Muscle of arm (tissue), 14 donors: ENCODE data around the gene ADGRE3. TPM values are rescaled to one million over a fixed set of nuclear protein-coding genes. Genes with fewer than 3 reads are reported as not detected.
A peak's percentile ranks its signal among the peaks of the same experiment; 100 is the strongest.

ENCODE experiments used
- DNase-seq: peaks from one replicate; pipeline ENCODE4 v3.0.0-alpha.2; 2013
- long read RNA-seq, 11 donors: transcript quantifications; one replicate each; lab custom pipeline, GENCODE V29; 2026
- polyA plus RNA-seq, 12 donors: library from polyadenylated mRNA; unstranded; fragments of 120-200 nt; gene quantifications; one replicate each; pipeline ENCODE4 v1.2.1, GENCODE V29; 2013; ENCODE audit not compliant: insufficient read length in 12 of 12

ADGRE3 gene
- under 1 TPM in 5 of 12 donors, not detected in 7; 0.09 to 0.70 (median 0.16) TPM for polyA plus RNA-seq
- long read RNA-seq, donor 1: 0 reads
- long read RNA-seq, donor 2, partial matches to known transcripts: 6 of 6 reads
- long read RNA-seq, donor 2, other reads (novel, unspliced or antisense): 0 of 6 reads
- long read RNA-seq, donor 3: 0 reads
- long read RNA-seq, donor 4: 0 reads
- long read RNA-seq, donor 5: 0 reads
- long read RNA-seq, donor 6: 0 reads
- long read RNA-seq, donor 7: 0 reads
- long read RNA-seq, donor 8: 0 reads
- long read RNA-seq, donor 9: 0 reads
- long read RNA-seq, donor 10: 0 reads
- long read RNA-seq, donor 11: 0 reads

- DNase-seq: no peak
Measured at GRCh38 chr19:14674764-14675163, at the start of gene ADGRE3. TSS of gene ADGRE3 (minus strand) at chr19:14674844. CDS start at chr19:14674770, 74 bp downstream.

GRCh38 chr19:14722127-14722526 lies 47.5 kb upstream of the ADGRE3 start:
- no peak for DNase-seq

- no peak for DNase-seq
Measured at GRCh38 chr19:14719162-14719561, 44.5 kb upstream of the ADGRE3 start.

- no peak for DNase-seq
Measured at GRCh38 chr19:14718522-14719116, 44.0 kb upstream of the ADGRE3 start.

GRCh38 chr19:14715841-14716240 lies 41.2 kb upstream of the ADGRE3 start:
- no peak for DNase-seq

- DNase-seq: no peak
Measured at GRCh38 chr19:14704450-14704849, 29.8 kb upstream of the ADGRE3 start.

- DNase-seq: no peak
Measured at GRCh38 chr19:14703833-14704232, 29.2 kb upstream of the ADGRE3 start.

GRCh38 chr19:14700711-14701375 lies 26.2 kb upstream of the ADGRE3 start:
- DNase-seq: no peak

- no peak for DNase-seq
Measured at GRCh38 chr19:14699641-14700040, 25.0 kb upstream of the ADGRE3 start.

- no peak for DNase-seq
Measured at GRCh38 chr19:14695471-14695870, 20.8 kb upstream of the ADGRE3 start.

- no peak for DNase-seq
Measured at GRCh38 chr19:14694641-14695266, 20.1 kb upstream of the ADGRE3 start.

GRCh38 chr19:14689598-14690503 lies 15.2 kb upstream of the ADGRE3 start, which contains the start of gene ZNF333:
TSS of gene ZNF333 (plus strand) at chr19:14690048. CDS start at chr19:14693492, 3,444 bp downstream.
- peak; percentile 87 for DNase-seq

- no peak for DNase-seq
Measured at GRCh38 chr19:14686411-14686810, 11.8 kb upstream of the ADGRE3 start.

GRCh38 chr19:14683439-14683838 lies 8.8 kb upstream of the ADGRE3 start:
- no peak for DNase-seq

GRCh38 chr19:14682084-14682483 lies 7.4 kb upstream of the ADGRE3 start:
- DNase-seq: no peak

GRCh38 chr19:14678199-14678598 lies 3.6 kb upstream of the ADGRE3 start:
- DNase-seq: no peak

- no peak for DNase-seq
Measured at GRCh38 chr19:14677464-14677863, 2.8 kb upstream of the ADGRE3 start.

GRCh38 chr19:14676762-14677161 lies 2.1 kb upstream of the ADGRE3 start:
- DNase-seq: no peak

GRCh38 chr19:14673088-14673487 lies 1.6 kb downstream of the ADGRE3 start:
- no peak for DNase-seq

- DNase-seq: no peak
Measured at GRCh38 chr19:14672188-14672872, 2.3 kb downstream of the ADGRE3 start.

GRCh38 chr19:14670408-14670807 lies 4.2 kb downstream of the ADGRE3 start:
- DNase-seq: no peak
